HG03135 (cell line): Measurements from ENCODE around the gene RFXANK.
"Not testable (repeated sequence)": the region's sequence is repeated elsewhere in the genome, so short reads cannot be mapped to it uniquely, and the experiment has no call there.

Experiments
- ATAC-seq: cut with Tn5 transposase; IDR thresholded peaks from one replicate; pipeline ENCODE4 v1.9.1; 2021; ENCODE audit warnings: mild to moderate bottlenecking, moderate library complexity; ENCODE audit not compliant: unreplicated experiment

Gene RFXANK, protein sequence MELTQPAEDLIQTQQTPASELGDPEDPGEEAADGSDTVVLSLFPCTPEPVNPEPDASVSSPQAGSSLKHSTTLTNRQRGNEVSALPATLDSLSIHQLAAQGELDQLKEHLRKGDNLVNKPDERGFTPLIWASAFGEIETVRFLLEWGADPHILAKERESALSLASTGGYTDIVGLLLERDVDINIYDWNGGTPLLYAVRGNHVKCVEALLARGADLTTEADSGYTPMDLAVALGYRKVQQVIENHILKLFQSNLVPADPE

DNA sequence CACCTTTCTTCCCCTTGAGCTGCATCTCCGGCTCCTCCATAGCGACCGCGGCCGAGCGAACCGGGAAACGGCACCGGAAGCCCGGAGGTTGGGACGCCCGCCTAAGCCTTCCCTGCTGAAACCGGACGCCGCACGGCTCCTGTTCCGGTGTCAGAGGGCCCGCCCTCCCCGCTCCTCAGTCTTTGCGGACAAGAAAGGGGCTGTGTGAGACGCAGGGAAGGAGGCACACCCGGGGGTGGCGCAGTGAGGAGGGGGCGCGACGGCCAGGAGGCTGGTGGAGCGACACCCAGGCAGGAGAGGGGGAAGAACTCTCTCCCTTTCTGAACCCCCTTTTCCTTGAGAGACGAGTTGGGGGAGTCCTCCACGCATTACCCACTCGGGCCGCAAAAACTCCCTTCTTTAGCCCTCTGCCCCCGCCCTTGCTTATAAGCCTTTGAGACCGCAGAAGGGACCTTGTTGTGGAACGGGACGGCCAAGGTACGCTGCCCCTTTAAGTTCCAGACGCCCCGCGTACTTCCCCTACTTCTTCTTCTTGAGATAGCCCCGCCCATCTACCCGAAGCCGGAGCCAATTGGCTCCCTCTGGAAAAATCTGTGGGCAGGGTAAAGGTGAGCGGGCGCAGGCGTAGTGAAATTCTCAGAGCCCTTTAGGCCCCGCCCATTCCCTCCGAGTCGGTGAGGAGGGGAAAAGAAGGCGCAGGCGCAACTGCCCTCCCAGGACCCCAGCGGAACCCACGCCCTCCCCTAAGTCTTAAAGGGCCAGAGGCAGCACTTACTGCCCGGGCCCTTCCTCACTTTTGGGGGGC is at the start of gene RFXANK, which contains the start of gene BORCS8:
RFXANK (plus strand) TSS at position 181 of the 805 bp plus-strand sequence. CDS start 1,689 bp downstream, outside the sequence.
BORCS8 (minus strand) TSS at position 75 of the 805 bp plus-strand sequence; CDS start at position 40, 35 bp downstream.
- ATAC-seq, result peak; percentile 83

DNA sequence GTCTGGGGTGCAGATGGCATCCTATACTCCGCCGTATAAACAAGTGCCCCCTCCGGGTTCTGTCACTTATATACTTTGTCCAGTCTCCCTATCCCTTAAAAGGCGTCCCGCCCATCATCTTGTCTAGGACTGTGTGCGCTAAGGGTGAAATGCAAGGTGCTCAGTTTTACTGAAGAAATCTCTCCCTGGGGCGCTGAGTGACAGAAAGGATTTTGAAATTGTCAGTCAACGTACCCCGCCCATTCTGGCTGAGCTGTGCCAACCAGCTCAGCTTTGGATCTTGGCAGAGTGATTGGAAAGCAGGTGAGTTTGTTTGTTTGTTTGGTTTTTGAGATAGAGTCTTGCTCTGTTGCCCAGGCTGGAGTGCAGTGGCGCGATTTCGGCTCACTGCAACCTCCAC is 49.7 kb upstream of the RFXANK start:
- ATAC-seq, result no peak

DNA sequence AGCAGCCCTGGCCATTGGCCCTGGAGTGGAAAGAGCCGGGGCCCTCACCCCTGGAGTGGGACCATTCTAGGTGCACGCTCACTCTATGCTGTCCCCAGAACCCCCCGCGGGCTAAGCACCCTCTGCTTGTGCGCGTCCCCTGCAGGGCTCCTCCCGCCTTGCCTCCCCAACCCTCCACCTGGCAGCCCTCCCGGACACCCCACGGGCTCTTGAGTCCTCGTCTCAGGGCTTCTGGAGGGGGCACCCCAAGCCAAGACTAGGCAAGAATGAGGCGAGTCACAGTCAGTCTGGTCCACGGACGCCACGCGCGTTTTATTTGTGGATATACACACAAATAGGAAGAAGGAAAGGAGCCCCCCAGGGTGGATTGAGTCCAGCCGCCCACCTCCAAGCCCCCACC is 46.8 kb upstream of the RFXANK start:
- no peak for ATAC-seq

DNA sequence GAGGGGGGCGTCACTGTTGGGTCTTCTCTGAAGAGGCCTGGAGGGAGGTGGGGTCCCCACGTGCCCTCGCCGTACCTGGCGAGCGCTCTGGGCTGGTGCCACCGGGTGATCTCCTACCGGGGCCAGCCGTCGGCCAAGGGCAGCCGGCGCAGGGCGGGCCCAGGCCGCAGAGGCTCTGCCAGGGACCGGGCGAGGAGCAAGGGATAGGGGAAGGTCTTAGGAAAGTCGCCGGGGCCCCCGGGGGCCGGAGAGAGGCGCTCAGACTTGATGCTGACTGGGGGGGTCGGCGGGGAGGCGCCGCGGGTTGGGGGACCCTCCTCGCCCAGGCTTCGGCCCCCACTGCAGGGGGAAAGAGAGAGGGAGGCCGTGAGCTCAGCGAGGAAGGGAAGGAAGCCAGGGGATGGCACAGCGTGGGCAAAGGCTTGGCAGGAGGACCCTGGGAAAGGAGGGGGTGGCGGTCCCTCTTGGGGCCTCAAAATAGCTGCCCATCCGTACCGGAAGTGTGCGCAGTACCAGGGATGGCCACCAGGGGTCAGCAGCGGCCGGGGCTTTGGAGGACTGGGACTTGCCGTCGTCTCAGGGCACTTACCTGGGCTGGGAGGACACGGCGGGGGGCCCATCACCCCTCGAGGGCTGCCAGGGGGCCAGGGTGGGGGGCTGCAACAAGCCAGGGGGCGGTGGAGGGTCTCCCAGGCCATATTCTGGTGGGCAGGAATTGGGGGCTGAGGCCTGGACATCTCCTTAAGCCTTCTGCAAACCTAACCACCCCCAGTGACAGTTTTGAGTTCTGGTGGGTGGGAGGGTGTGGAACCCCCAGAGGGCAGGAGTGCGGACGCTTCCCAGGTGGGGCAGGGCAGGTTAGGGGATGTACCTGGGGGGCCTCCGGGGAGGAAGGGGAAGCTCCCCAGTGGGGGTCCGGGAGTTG is 46.1 kb upstream of the RFXANK start:
- ATAC-seq, result no peak

DNA sequence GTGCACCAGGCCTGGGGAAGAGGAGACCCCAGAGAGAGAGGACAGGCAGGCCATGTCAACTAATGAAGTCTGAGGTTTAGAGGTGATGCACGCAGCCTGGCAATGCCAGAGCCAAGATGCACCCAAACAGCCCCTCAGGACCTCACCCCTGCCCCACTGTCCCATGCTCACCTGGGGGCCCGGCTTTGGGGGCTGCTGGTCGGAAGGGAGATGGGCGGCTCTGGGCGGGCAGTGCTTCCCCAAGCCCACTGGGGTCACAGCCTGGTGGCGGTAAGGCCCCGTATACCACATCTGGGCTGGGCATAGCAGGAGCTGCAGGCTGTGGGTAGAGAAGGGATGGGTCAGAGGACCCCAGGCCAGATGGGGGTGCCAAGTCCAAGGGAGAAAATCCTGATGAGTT is 45.2 kb upstream of the RFXANK start:
- no peak for ATAC-seq

DNA sequence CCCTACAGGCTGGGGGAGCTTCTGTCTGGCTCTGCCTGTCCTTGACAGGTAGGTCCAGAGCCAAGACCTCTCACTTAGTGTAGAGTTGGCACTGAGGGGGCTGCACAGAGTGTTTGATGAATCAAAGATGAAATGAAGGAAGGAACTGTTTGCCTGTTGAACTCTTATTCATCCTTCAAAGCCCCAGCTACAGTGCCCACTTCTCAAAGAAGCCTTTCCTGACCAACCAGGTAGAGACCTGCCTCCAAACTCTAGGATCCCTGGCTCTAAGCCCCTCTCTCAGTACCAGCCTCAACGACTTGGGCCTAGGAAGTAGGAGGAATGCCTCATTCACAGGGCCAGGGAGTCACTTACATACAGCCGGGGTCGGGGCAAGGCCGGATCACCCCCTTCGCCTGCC is 44.7 kb upstream of the RFXANK start:
- no peak for ATAC-seq

DNA sequence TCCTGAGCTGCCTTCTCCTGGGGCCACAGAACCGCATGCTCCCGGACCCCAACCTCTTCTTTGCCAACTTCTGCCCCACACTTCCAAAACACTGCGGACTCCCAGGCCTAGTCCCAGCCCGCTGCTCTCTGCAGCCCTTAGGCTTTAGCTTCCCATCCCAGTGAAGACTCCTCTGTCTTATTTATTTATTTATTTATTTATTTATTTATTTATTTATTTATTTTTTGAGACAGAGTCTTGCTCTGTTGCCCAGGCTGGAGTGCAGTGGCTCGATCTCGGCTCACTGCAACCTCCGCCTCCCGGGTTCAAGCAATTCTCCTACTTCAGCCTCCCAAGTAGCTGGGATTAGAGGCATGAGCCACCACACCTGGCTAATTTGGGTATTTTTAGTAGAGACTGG is 43.6 kb upstream of the RFXANK start:
- ATAC-seq, result not testable (repeated sequence)

DNA sequence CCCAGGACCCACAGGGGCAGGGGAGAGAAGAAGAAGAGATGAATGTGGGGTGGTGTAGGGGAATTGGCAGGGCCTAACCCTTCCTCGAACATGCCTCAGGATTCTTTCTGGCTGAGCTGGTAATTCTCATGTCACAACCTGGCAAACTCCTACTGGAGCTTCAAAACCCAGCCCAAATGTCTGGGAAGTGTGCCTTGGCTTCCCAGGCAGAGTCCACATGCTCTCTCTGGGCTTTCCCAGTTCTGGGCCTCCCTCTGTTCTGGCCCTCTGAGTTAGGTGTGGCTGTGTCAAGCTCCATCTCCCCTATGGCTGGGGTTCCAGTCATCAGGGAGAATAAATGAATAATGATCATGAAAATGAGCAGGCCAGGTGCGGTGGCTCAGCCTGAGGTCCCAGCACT is 42.6 kb upstream of the RFXANK start:
- no peak for ATAC-seq

DNA sequence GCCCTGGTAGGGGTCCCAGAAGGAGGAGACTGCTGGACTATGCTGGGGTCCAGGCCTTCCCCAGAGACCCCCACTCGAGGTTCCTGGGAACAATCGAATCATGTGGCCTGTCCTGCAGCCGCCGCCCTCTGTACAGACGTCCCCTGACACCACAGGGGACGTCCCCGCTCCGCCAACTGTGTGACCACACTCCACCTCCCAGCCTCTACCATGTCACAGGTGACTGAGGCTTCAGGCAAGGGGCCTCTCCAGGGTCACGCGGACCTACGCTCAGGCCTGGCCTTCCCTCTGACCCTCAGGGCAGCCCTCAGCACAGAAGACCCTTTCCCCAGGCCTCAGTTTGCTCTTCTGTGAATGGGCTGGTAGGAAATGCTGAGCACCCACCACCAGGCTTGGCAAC is 40.6 kb upstream of the RFXANK start:
- ATAC-seq, result no peak

DNA sequence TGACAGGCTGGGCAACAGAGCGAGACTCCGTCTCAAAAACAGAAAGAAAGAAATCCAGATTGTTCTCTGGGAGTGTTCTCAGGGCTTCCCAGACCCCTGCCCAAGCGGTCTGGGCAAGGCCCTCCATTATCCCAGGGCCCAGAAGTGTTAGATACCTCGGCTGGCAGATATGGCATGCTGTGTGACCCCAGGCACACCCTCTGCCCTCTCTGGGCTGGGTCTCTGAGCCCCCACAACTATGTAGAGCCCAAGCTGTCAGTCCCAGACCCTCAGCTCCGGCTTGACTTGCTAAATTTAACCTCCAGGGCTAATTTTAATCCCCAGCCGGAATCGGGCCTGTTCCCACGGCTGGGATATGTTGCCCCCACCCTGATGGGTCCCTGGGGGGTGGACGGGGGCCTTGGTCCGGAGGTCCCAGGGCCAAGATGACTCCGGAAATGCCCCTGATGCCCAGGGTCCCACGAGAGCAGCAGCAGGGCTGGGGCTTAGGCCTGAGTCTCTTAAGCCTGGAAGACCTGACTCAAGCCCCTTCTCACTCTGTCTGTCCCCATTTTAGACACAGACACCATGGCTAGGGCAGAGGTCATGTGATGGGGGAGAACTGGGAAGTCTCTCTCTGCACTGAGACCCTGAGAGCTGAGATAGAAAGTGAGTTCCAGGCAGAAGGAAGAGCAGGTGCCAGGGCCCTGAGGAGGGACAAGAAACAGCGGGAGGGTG is 39.2 kb upstream of the RFXANK start:
- no peak for ATAC-seq

DNA sequence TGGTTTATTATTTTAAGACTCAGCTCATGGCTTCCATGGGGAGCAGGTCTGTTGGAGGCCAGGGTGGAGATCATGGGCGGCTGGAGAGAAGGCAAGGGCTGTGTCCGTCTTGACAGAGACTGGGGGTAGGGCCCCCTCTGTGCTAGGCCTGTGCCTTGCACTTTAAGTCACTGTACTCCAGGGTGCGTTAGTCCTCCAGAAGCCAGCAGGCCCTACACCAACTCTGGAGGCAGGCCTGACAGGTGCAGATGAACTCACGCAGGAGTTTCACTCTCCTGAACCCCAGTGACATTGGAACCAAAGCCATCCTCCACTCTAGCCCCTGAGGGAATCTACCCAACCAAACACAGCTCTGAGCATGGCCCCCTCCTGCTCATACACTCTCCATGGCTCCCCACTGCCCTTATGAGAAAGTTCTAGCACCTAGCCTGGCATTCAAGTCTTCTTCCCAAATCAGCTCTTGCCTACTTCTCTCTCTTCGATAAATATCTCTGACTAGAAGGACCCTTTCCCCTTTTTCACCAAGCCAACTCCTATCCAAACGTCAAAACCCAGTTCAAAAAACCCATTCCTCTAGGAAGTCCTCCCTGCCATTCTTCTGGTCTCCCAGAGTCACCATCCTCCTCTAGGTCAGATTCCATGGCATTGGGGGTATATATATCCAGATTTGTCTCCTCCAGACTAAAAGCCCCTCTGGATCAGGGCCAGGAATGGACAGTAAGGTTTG is 37.1 kb upstream of the RFXANK start:
- no peak for ATAC-seq

DNA sequence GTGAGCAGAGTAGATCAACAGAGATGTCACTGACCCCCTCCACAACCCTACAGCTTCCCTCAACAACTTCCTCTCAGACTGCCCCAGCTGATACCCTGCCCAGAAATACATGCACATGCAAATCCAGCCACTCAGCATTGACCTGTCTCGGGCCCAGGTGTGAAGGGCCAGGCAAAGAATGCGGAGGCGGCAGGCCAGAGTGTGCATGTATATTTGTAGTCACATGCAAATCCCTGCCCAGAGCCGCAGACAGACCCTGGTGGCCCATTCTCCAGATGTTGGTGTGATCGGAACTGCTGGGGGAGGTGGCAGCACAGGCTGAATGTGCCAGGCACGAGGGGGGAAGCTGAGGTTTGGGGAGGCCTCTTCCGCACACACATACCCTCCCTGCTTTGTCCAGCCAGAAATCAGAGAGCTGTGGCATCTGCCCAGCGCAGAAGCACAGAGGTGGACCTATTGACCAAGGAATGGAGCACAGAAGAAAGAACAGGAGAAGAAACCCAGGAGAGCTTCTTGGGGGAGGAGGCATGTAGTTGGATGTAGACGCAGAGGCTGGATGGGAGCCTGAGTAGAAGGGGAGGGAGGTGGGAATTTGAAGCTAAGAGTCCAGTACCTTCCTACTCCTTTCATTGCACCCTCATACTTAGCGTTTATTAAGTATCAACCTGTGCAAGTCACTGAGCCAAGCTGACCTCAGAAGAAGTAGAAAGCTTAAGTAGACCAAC is 36.4 kb upstream of the RFXANK start:
- peak; percentile 67 for ATAC-seq

DNA sequence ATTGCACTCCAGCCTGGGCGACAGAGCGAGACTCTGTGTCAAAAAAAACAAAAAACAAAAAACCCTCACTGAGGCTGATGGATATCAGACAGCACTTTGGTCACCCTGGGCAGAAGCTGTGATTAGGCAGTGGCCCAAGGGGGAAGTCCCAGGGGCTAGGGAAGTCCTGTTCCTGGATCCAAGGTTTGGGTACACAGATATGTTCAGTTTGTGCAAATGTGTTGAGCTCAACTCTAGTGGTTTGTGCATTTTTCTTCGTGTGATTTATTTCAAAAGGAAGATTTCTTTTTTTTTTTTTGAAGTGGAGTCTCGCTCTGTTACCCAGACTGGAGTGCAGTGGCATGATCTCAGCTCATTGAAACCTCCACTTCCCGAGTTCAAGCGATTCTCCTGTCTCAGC is 34.2 kb upstream of the RFXANK start:
- no peak for ATAC-seq

DNA sequence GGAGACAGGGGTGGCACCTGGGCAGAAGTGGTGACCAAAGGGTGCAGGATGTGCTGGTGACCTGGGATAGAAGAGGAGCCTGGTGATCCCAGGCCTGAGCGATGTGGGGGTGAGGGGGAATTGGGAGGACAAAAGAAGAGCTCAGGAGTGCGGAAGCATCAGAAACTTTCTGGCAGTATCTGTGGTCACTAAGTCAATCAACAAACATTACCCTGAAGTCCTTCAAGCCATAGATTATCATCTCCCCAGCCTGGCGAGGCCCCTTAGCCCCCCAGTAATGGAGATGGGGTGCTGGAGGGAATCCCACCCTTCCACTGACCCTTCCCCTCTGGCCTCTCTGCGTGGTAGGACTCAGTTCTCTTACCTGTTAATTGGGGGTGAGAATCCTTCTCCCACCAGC is 32.5 kb upstream of the RFXANK start:
- no peak for ATAC-seq

DNA sequence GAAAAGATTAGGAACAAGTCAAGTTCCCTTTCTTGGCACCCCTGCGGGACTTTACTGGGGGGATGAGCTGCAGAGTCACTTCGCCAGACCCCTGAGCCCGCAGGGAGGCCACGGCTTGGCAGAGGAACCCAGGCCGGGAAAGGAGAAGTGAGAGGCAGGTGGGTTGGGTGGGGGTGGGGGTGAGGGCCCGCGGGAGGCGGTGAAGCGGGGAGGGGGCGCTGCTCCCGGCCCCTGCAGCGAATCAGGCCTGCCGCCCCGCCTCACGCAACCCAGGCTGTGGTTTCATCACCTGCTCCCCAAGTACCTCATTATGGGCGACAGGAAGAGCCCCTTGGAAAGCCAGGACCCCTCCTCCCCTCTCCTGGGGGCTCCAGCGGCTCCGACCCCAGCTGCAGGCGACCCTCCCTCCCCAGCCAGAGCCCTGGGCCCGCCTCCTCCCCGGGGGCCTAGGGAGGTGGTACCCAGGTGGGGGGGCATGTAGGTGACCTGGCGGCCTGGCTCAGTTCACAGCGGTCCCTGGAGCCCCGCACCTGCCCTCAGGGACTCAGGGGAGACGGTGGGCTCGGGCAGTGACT is 31.5 kb upstream of the RFXANK start:
- ATAC-seq, result no peak

DNA sequence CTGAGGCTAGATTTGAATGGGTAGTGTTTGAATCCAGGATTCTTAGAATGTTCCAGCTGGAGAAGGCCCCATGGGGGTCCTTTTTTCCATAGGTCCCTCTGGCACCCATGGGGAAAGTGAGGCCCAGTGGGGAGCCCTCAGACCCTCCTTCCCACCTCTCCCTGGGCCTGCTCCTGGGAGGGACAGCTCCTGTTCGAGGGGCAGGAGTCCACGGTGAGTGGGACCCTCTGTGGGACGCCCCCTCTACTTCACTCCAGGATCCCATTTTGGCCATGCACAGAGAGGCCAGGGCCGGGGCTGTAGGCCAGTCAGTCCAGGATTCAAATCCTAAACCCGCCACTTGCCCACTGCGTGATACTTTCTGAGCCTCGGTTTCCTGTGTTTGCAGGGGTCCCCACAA is 29.6 kb upstream of the RFXANK start:
- ATAC-seq, result no peak

DNA sequence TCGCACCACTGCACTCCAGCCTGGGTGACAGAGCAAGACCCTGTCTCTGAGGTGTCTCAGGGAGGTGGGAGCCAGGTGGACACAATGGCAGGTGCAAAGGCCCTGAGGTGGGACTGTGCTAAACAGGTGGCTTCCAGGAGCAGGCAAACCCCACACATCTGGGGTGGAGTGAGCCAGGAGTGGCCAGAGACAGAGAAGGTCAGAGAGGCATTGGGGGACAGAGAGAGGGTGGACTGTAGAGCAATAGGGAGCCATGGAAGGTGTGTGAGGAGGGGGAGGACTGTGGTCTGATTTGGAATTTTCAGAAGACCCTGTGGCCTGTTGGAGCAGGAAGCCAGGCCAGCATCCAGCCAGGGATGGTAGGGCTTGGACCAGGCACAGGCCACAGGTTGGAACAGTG is 26.7 kb upstream of the RFXANK start:
- no peak for ATAC-seq

DNA sequence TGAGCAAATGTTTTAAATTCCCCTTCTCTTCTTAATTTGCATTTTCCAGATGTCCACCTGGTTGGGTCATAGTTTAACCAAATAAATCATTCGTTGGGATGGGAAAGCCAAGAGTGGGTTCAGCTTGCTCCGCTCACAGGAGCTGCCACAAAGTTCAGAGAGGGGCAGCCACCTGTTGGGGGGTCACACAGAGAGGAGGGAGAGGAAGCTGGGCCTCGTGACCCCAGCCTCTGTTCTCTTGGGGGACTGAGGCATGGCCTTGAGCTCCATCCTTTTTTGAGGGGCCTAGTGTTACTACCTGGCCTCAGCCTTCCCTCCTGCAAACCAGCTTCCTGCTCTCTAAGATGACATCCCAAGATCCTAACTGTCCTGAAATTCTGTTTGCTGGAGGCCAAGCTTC is 24.4 kb upstream of the RFXANK start:
- no peak for ATAC-seq
